CD4-positive, alpha-beta memory T cell (primary cell): ENCODE measurements around the gene TMEM62. TPM values are rescaled to one million over a fixed set of nuclear protein-coding genes. Genes with fewer than 3 reads are reported as not detected.
"Not testable (repeated sequence)": the region's sequence is repeated elsewhere in the genome, so short reads cannot be mapped to it uniquely, and the experiment has no call there.

ENCODE experiments used
- CTCF ChIA-PET: fragments of 350-600 bp; sonication (Branson Sonifier 250); formaldehyde crosslinking; loops from one replicate; lab custom pipeline; 2021; ENCODE audit warnings: inconsistent platforms; ENCODE audit not compliant: partially characterized antibody; lab: Charles Lee
- POLR2A ChIA-PET: fragments of 350-600 bp; sonication (Branson Sonifier 250); formaldehyde crosslinking; loops from one replicate; lab custom pipeline; 2021; ENCODE audit not compliant: partially characterized antibody; lab: Charles Lee
- DNase-seq, 5 donors: peaks; one replicate each; pipeline versions ENCODE4 v3.0.0 to v3.0.0-alpha.2; 2020 to 2022; ENCODE audit warnings: mixed read lengths in 1 of 5
- H3K27ac ChIP-seq: one replicate; pipeline ENCODE4 v1.7.0; 2013; ENCODE audit warnings: low read depth, low read length
- H3K27me3 ChIP-seq: 2 replicates; pipeline ENCODE4 v1.7.0; 2013; ENCODE audit warnings: mild to moderate bottlenecking, low read length, moderate library complexity; ENCODE audit not compliant: insufficient read depth
- H3K36me3 ChIP-seq: 2 replicates; pipeline ENCODE4 v1.7.0; 2013; ENCODE audit warnings: mild to moderate bottlenecking, low read length, moderate library complexity; ENCODE audit not compliant: insufficient read depth
- H3K4me1 ChIP-seq: 2 replicates; pipeline ENCODE4 v1.7.0; 2013; ENCODE audit warnings: mild to moderate bottlenecking, low read length, moderate library complexity; ENCODE audit not compliant: insufficient read depth
- H3K4me3 ChIP-seq, 2 donors: one replicate each; pipeline ENCODE4 v1.7.0; 2013; ENCODE audit warnings: low read length in 2 of 2, mild to moderate bottlenecking in 1 of 2
- H3K9me3 ChIP-seq, 2 donors: one replicate each; pipeline ENCODE4 v1.7.0; 2013; ENCODE audit warnings: low read length in 2 of 2, control low read depth in 1 of 2; ENCODE audit not compliant: control insufficient read depth in 1 of 2
- H3K27ac Mint-ChIP-seq, 7 donors: one replicate each; pipeline ENCODE4 v1.8.0; 2020 to 2021; ENCODE audit warnings: mixed read lengths in 7 of 7, mild to moderate bottlenecking in 6 of 7, inconsistent platforms in 3 of 7, moderate library complexity in 3 of 7
- H3K27me3 Mint-ChIP-seq, 2 donors: one replicate each; pipeline ENCODE4 v1.8.0; 2020 to 2021; ENCODE audit warnings: mixed read lengths in 2 of 2
- H3K36me3 Mint-ChIP-seq, 2 donors: one replicate each; pipeline ENCODE4 v1.8.0; 2020 to 2021; ENCODE audit warnings: mixed read lengths in 2 of 2, inconsistent platforms in 1 of 2, mild to moderate bottlenecking in 1 of 2
- H3K4me1 Mint-ChIP-seq, 4 donors: one replicate each; pipeline ENCODE4 v1.8.0; 2020 to 2021; ENCODE audit warnings: mixed read lengths in 4 of 4, mild to moderate bottlenecking in 1 of 4
- H3K4me3 Mint-ChIP-seq, 8 donors: one replicate each; pipeline ENCODE4 v1.8.0; 2020 to 2021; ENCODE audit warnings: mixed read lengths in 8 of 8, mild to moderate bottlenecking in 7 of 8, moderate library complexity in 6 of 8, inconsistent platforms in 3 of 8
- H3K9me3 Mint-ChIP-seq, 8 donors: one replicate each; pipeline ENCODE4 v1.8.0; 2020 to 2021; ENCODE audit warnings: mixed read lengths in 8 of 8, mild to moderate bottlenecking in 5 of 8, inconsistent platforms in 3 of 8, moderate library complexity in 1 of 8
- intact Hi-C: fragments of 100-400 bp; cut with micrococcal nuclease; formaldehyde crosslinking; loops from one replicate; pipeline ENCODE4 v1.15.1; 2023
- polyA plus RNA-seq, 2 donors: library from polyadenylated mRNA; unstranded; fragments of 300-500 nt; fragmentation: Illumina TruSeq; gene quantifications; one replicate each; pipeline ENCODE4 v1.2.3, GENCODE V29; 2021
- total RNA-seq, 2 experiments: library from RNA; stranded (reverse); gene quantifications; one replicate each; pipeline ENCODE4 v1.2.3, GENCODE V29; 2021

Gene TMEM62
- total and polyA plus RNA-seq, 4 experiments from 2014 or later, result 3.2 to 17.4 (median 12.1) TPM

- H3K4me3 ChIP-seq, result no peak overlapping the region
- Mint-ChIP-seq H3K27ac (no peak overlapping the region), H3K4me1 (peaks cover 12 to 17% (median 14%) of the 10 kb centered on the region in 4 donors), H3K9me3 (no peaks in the 10 kb centered on the region), H3K27me3 (peaks cover 4% of the 10 kb centered on the region in 2 donors), H3K4me3 (no peak overlapping the region), H3K36me3 (no peaks in the 10 kb centered on the region)
- no peak overlapping the region for H3K27ac ChIP-seq
- H3K9me3 ChIP-seq, result no peaks in the 10 kb centered on the region
- CTCF ChIA-PET, result no interaction called here
- POLR2A ChIA-PET, result interaction anchor here (1.7 kb wide), 1 partner anchor 12 kb away, joined by 4 read pairs; no protein-coding TSS in a partner anchor
- H3K36me3 ChIP-seq, result no peaks in the 10 kb centered on the region
- peaks cover 11% of the 10 kb centered on the region for H3K4me1 ChIP-seq
- intact Hi-C loops, result no loop called here
- no peaks in the 10 kb centered on the region for H3K27me3 ChIP-seq
- DNase-seq, result no peak
Measured at GRCh38 chr15:43118829-43119228, 14.6 kb upstream of the TMEM62 start.

- DNase-seq, result no peak
- H3K27ac Mint-ChIP-seq, result peak overlapping the region in 2 of 7 donors; percentile 98
- CTCF ChIA-PET, result interaction anchor here (1.0 to 1.5 kb wide), 3 partner anchors 10 to 71 kb away, joined by 3 to 4 read pairs (median 4); no protein-coding TSS in a partner anchor
- peak overlapping the region in 6 of 8 donors; percentile 46 to 98 (median 94) for H3K4me3 Mint-ChIP-seq
- H3K4me1 Mint-ChIP-seq, result peaks cover 12 to 17% (median 14%) of the 10 kb centered on the region in 4 donors
- POLR2A ChIA-PET, result interaction anchor here (1.8 to 2.1 kb wide), 2 partner anchors 12 to 15 kb away, joined by 7 to 12 read pairs; partner anchors contain the start of genes TMEM62 and UBR1
- H3K36me3 Mint-ChIP-seq, result no peaks in the 10 kb centered on the region
- intact Hi-C loops, result no loop called here
- Histone ChIP-seq H3K9me3 (no peaks in the 10 kb centered on the region), H3K27ac (no peak overlapping the region), H3K4me3 (no peak overlapping the region), H3K4me1 (peaks cover 11% of the 10 kb centered on the region), H3K36me3 (no peaks in the 10 kb centered on the region), H3K27me3 (no peaks in the 10 kb centered on the region)
- no peaks in the 10 kb centered on the region for H3K9me3 Mint-ChIP-seq
- peaks cover 2% of the 10 kb centered on the region in 2 donors for H3K27me3 Mint-ChIP-seq
Measured at GRCh38 chr15:43121863-43122262, 11.5 kb upstream of the TMEM62 start.

GRCh38 chr15:43125100-43125661 lies 8.2 kb upstream of the TMEM62 start:
- H3K4me3 ChIP-seq, result no peak overlapping the region

GRCh38 chr15:43126356-43126755 lies 7.0 kb upstream of the TMEM62 start:
- Histone ChIP-seq H3K9me3 (no peaks in the 10 kb centered on the region), H3K36me3 (no peaks in the 10 kb centered on the region), H3K27ac (no peak overlapping the region), H3K27me3 (no peaks in the 10 kb centered on the region), H3K4me1 (peaks cover 11% of the 10 kb centered on the region), H3K4me3 (no peak overlapping the region)
- CTCF ChIA-PET, result interaction anchor here (0.6 to 1.5 kb wide), 2 partner anchors 10 to 78 kb away, joined by 3 read pairs; no protein-coding TSS in a partner anchor
- no peak overlapping the region for H3K4me3 Mint-ChIP-seq
- intact Hi-C loops, result no loop called here
- POLR2A ChIA-PET, result no interaction called here
- no peak overlapping the region for H3K27ac Mint-ChIP-seq
- DNase-seq, result no peak
- H3K9me3 Mint-ChIP-seq, result peaks cover 0 to 10% (median 5%) of the 10 kb centered on the region in 8 donors
- H3K27me3 Mint-ChIP-seq, result peaks cover 0 to 5% of the 10 kb centered on the region in 2 donors
- peaks cover 12 to 22% (median 14%) of the 10 kb centered on the region in 4 donors for H3K4me1 Mint-ChIP-seq
- peaks cover 0 to 9% of the 10 kb centered on the region in 2 donors for H3K36me3 Mint-ChIP-seq

More at GRCh38 chr15:43125100-43125661, 8.2 kb upstream of the TMEM62 start:
- CTCF ChIA-PET, result interaction anchor here (1.5 kb wide), 1 partner anchor 79 kb away, joined by 3 read pairs; no protein-coding TSS in a partner anchor
- POLR2A ChIA-PET, result no interaction called here
- peaks cover 0 to 9% of the 10 kb centered on the region in 2 donors for H3K36me3 Mint-ChIP-seq
- H3K4me3 Mint-ChIP-seq, result peak overlapping the region in 1 of 8 donors; percentile 50
- H3K27ac Mint-ChIP-seq, result peak overlapping the region in 1 of 7 donors; percentile 50
- DNase-seq, result no peak
- peaks cover 0 to 10% (median 5%) of the 10 kb centered on the region in 8 donors for H3K9me3 Mint-ChIP-seq
- Histone ChIP-seq H3K27ac (no peak overlapping the region), H3K27me3 (no peaks in the 10 kb centered on the region), H3K36me3 (no peaks in the 10 kb centered on the region), H3K4me1 (peaks cover 11% of the 10 kb centered on the region), H3K9me3 (no peaks in the 10 kb centered on the region)
- peaks cover 12 to 22% (median 14%) of the 10 kb centered on the region in 4 donors for H3K4me1 Mint-ChIP-seq
- peaks cover 0 to 5% of the 10 kb centered on the region in 2 donors for H3K27me3 Mint-ChIP-seq
- intact Hi-C loops, result no loop called here

- H3K9me3 ChIP-seq, result no peaks in the 10 kb centered on the region
- Mint-ChIP-seq H3K4me1 (peaks cover 5 to 14% (median 10%) of the 10 kb centered on the region in 4 donors), H3K9me3 (peaks cover 0 to 10% (median 5%) of the 10 kb centered on the region in 8 donors), H3K4me3 (no peak overlapping the region), H3K27me3 (peaks cover 0 to 5% of the 10 kb centered on the region in 2 donors), H3K27ac (no peak overlapping the region), H3K36me3 (peaks cover 0 to 9% of the 10 kb centered on the region in 2 donors)
- DNase-seq, result no peak
- ChIA-PET CTCF (no interaction called here), POLR2A (no interaction called here)
- intact Hi-C loops, result no loop called here
- H3K36me3 ChIP-seq, result no peaks in the 10 kb centered on the region
- peaks cover 7% of the 10 kb centered on the region for H3K4me1 ChIP-seq
- no peaks in the 10 kb centered on the region for H3K27me3 ChIP-seq
- H3K4me3 ChIP-seq, result no peak overlapping the region
- H3K27ac ChIP-seq, result no peak overlapping the region
Measured at GRCh38 chr15:43127752-43128151, 5.6 kb upstream of the TMEM62 start.

- H3K4me3 ChIP-seq, POLR2A ChIA-PET, H3K27me3 Mint-ChIP-seq, H3K4me3 Mint-ChIP-seq, H3K27me3 ChIP-seq, H3K27ac Mint-ChIP-seq, intact Hi-C loops, H3K36me3 ChIP-seq, H3K9me3 Mint-ChIP-seq, H3K9me3 ChIP-seq, H3K4me1 ChIP-seq, CTCF ChIA-PET, H3K27ac ChIP-seq, DNase-seq, H3K36me3 Mint-ChIP-seq: not testable (repeated sequence)
- H3K4me1 Mint-ChIP-seq, result peaks cover 3 to 14% (median 8%) of the 10 kb centered on the region in 4 donors
Measured at GRCh38 chr15:43128174-43128979, 5.0 kb upstream of the TMEM62 start.

- peaks cover 2 to 13% (median 6%) of the 10 kb centered on the region in 4 donors for H3K4me1 Mint-ChIP-seq
- H3K27ac Mint-ChIP-seq, result no peak overlapping the region
- Histone ChIP-seq H3K27me3 (no peaks in the 10 kb centered on the region), H3K4me1 (peaks cover 7% of the 10 kb centered on the region), H3K36me3 (no peaks in the 10 kb centered on the region), H3K4me3 (no peak overlapping the region), H3K27ac (no peak overlapping the region), H3K9me3 (no peaks in the 10 kb centered on the region)
- peaks cover 0 to 10% (median 5%) of the 10 kb centered on the region in 8 donors for H3K9me3 Mint-ChIP-seq
- peaks cover 5 to 9% of the 10 kb centered on the region in 2 donors for H3K36me3 Mint-ChIP-seq
- CTCF ChIA-PET, result no interaction called here
- POLR2A ChIA-PET, result no interaction called here
- H3K27me3 Mint-ChIP-seq, result peaks cover 2 to 5% of the 10 kb centered on the region in 2 donors
- DNase-seq, result no peak
- H3K4me3 Mint-ChIP-seq, result no peak overlapping the region
- intact Hi-C loops, result no loop called here
Measured at GRCh38 chr15:43128980-43129335, 4.4 kb upstream of the TMEM62 start.
